ENCODE measurements around the gene PALMD.
A peak's percentile ranks its signal among the peaks of the same experiment; 100 is the strongest.

GRCh38 chr1:99707535-99708142, 61.7 kb downstream of the PALMD start:
- peak; percentile 84 to 87 (median 86) for TF ChIP-seq CTCF (IDR thresholded peaks at IDR 0.05)
- TF ChIP-seq POLR2A (IDR thresholded peaks at IDR 0.05) = no peak
